SK-N-MC (cell line): ENCODE data around the gene WDR33.
"Not testable (repeated sequence)": the region's sequence is repeated elsewhere in the genome, so short reads cannot be mapped to it uniquely, and the experiment has no call there.

ENCODE experiments used
- DNase-seq: peaks from one replicate; pipeline ENCODE4 v3.0.0-alpha.2; 2011; ENCODE audit warnings: low read depth, low spot score
- H3K27ac ChIP-seq: fragments of 200-600 bp; sonication (generic); 2 replicates; pipeline ENCODE4 v1.5.1; 2016; ENCODE audit warnings: mixed run types
- H3K36me3 ChIP-seq: fragments of 200-600 bp; sonication (generic); 2 replicates; pipeline ENCODE4 v1.6.1; 2017; ENCODE audit warnings: antibody characterized with exemption, low read length, mixed read lengths; ENCODE audit not compliant: insufficient read depth
- H3K4me3 ChIP-seq: fragments of 200-600 bp; sonication (generic); 2 replicates; pipeline ENCODE4 v1.5.1; 2016
- H3K9ac ChIP-seq: fragments of 200-600 bp; sonication (generic); 2 replicates; pipeline ENCODE4 v1.8.0; 2017; ENCODE audit warnings: mixed run types, mixed read lengths; ENCODE audit not compliant: insufficient read length
- H3K9me3 ChIP-seq: fragments of 200-600 bp; sonication (generic); 2 replicates; pipeline ENCODE4 v1.6.1; 2017; ENCODE audit warnings: low read depth, mild to moderate bottlenecking, antibody characterized with exemption, low read length, moderate library complexity, mixed read lengths
- EZH2 ChIP-seq: fragments of 200-600 bp; sonication (generic); IDR thresholded peaks from one replicate; pipeline ENCODE4 v1.6.1; 2017; ENCODE audit warnings: antibody characterized with exemption
- FOXP2 ChIP-seq: optimal IDR thresholded peaks from 2 replicates; pipeline ENCODE3; 2011; ENCODE audit warnings: mild to moderate bottlenecking, moderate library complexity; ENCODE audit not compliant: insufficient read depth; ENCODE audit errors: extremely low read length, control extremely low read depth
- POLR2AphosphoS5 ChIP-seq: IDR thresholded peaks from 2 replicates; pipeline ENCODE4 v1.6.1; 2012; ENCODE audit warnings: mild to moderate bottlenecking, low read depth, low read length, borderline replicate concordance

The WDR33 gene

GRCh38 chr2:127818794-127819425 lies 7.9 kb upstream of the WDR33 start:
- Histone ChIP-seq H3K4me3 (0 out of 2 replicates have a peak overlapping the region, but pooled peaks have one; percentile 19), H3K36me3 (no peaks in the 10 kb centered on the region), H3K9ac (no peak overlapping the region), H3K9me3 (peaks cover 4% of the 10 kb centered on the region), H3K27ac (no peak overlapping the region)
- DNase-seq = no peak
- no peak for TF ChIP-seq FOXP2
- no peak for TF ChIP-seq EZH2
- TF ChIP-seq POLR2AphosphoS5 = no peak

DNA sequence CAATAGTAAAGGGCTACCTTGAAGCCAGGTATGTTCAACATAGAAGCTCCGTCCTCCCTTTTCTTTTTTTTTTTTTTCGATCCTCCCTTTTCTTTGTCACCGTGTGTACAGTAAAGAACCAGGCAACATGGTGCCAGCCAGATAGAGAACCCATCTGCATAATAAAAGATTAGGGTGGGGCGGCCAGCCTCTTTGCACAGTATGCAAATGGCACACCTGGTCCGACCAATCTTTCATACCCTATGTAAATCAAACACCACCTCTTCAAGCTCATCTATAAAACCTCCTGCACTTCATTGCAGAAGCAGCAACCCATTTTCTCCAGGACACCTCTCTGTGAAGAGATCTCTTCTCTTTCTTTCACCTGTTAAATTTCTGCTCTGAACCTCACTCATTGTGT lies 7.3 kb upstream of the WDR33 start:
- DNase-seq = no peak
- Histone ChIP-seq H3K4me3 (no peak overlapping the region), H3K36me3 (no peaks in the 10 kb centered on the region), H3K9ac (no peak overlapping the region), H3K27ac (no peak overlapping the region), H3K9me3 (peaks cover 4% of the 10 kb centered on the region)
- no peak for TF ChIP-seq POLR2AphosphoS5
- no peak for TF ChIP-seq EZH2
- no peak for TF ChIP-seq FOXP2

DNA sequence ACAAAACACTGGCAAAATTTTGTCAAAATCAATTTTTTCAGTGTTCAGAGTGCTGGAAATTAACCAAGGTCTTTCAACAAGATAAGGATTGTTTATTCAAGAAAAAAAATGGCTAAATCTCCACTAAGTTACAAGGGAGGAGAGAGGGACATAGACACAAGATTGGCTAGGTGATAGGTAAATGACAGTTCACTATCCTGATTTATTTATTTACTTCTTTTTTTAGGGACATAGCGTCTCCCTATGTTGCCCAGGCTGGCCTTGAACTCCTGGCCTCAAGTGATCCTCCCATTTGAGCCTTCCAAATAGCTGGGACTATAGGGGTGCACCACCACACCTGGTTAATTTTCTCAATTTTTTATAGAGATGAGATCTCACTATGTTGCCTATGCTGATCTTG lies 3.7 kb upstream of the WDR33 start:
- H3K9ac ChIP-seq = no peak overlapping the region
- no peak for TF ChIP-seq EZH2
- no peak for TF ChIP-seq POLR2AphosphoS5
- TF ChIP-seq FOXP2 = no peak

DNA sequence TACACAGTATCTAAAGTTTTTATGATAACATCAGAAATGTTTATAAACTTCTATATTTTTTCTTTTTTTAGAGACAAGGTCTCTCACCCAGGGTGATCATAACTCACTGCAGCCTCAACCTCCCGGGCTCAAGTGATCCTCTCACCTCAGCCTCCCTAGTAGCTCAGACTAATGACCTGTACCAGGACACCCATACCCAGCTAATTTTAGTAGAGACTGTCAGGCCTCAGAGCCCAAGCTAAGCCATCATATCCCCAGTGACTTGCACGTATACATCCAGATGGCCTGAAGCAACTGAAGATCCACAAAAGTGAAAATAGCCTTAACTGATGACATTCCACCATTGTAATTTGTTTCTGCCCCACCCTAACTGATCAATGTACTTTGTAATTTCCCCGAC lies 1.5 kb upstream of the WDR33 start:
- not testable (repeated sequence) for H3K9ac ChIP-seq, H3K9me3 ChIP-seq, H3K36me3 ChIP-seq, H3K27ac ChIP-seq, DNase-seq, H3K4me3 ChIP-seq

More for the DNA sequence above, 3.7 kb upstream of the WDR33 start:
- H3K27ac ChIP-seq = no peak overlapping the region
- H3K9me3 ChIP-seq = no peaks in the 10 kb centered on the region
- DNase-seq = no peak
- H3K4me3 ChIP-seq = no peak overlapping the region
- H3K36me3 ChIP-seq = no peaks in the 10 kb centered on the region

- peak overlapping the region; percentile 96 for H3K27ac ChIP-seq
- TF ChIP-seq FOXP2 (no peak), POLR2AphosphoS5 (no peak), EZH2 (no peak)
- H3K4me3 ChIP-seq = peak overlapping the region; percentile 100
- DNase-seq = no peak
- no peaks in the 10 kb centered on the region for H3K9me3 ChIP-seq
- peak overlapping the region; percentile 99 for H3K9ac ChIP-seq
- peaks cover 7% of the 10 kb centered on the region; the same call in 1 of the 2 replicates for H3K36me3 ChIP-seq
Observed at GRCh38 chr2:127811397-127812321, 688 bp upstream of the WDR33 start.

- DNase-seq = no peak
- H3K9me3 ChIP-seq = no peaks in the 10 kb centered on the region
- TF ChIP-seq EZH2 = no peak
- TF ChIP-seq POLR2AphosphoS5 = no peak
- no peak for TF ChIP-seq FOXP2
- H3K4me3 ChIP-seq = peak overlapping the region; percentile 100
- peak overlapping the region; percentile 99 for H3K9ac ChIP-seq
- peak overlapping the region; percentile 96 for H3K27ac ChIP-seq
- H3K36me3 ChIP-seq = peaks cover 7% of the 10 kb centered on the region; the same call in 1 of the 2 replicates
Observed at GRCh38 chr2:127810156-127810618, 784 bp downstream of the WDR33 start.

DNA sequence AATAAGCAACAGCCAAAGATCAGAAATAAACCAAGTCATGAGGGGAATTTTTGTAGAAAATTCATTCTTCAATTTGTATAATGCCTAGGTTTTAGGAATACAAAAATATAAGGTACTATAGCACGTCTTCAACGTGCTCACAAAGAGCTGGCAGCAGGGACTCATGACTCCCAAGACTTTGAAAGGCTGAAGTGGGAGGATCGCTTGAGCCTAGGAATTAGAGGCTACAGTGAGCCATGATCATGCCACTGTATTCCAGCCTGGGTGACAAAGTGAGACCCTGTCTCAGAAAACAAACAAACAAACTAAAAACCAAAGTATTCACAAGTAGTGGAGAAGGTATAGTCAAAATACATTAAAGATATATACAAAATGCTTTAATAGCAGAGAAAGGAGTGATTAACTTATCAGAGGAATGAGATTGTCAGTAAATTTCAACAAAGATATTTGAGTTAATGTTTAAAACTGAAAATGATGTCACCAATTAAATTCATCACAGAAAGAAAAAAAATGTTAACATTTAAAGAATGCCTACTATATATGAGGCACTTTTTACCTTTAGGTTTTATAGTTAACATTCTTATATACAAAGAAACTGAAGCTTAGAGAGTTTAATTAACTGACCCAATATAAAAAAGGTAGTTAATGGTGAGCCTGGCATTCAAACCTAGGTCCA lies 3.2 kb downstream of the WDR33 start:
- no peak for DNase-seq
- no peak overlapping the region for H3K9ac ChIP-seq
- no peak for TF ChIP-seq EZH2
- peaks cover 16% of the 10 kb centered on the region for H3K36me3 ChIP-seq
- 0 out of 2 replicates have a peak overlapping the region, but pooled peaks have one; percentile 54 for H3K27ac ChIP-seq
- no peaks in the 10 kb centered on the region for H3K9me3 ChIP-seq
- H3K4me3 ChIP-seq = no peak overlapping the region

GRCh38 chr2:127806860-127807259 lies 4.1 kb downstream of the WDR33 start:
- H3K4me3 ChIP-seq, H3K9ac ChIP-seq, DNase-seq, H3K9me3 ChIP-seq, H3K27ac ChIP-seq: not testable (repeated sequence)
- peaks cover 23% of the 10 kb centered on the region for H3K36me3 ChIP-seq
